CD4-positive, alpha-beta T cell (primary cell): Measurements from ENCODE around the gene MT1X. TPM values are rescaled to one million over a fixed set of nuclear protein-coding genes. Genes with fewer than 3 reads are reported as not detected.

Experiments
- ATAC-seq: fragments of 200-7000 bp; cut with Tn5 transposase; one replicate; pipeline ENCODE4 v1.10.0; 2022; ENCODE audit warnings: mild to moderate bottlenecking; ENCODE audit not compliant: poor library complexity
- CTCF ChIA-PET: fragments of 350-600 bp; sonication (Branson Sonifier 250); formaldehyde crosslinking; loops from one replicate; lab custom pipeline; 2021; ENCODE audit warnings: antibody characterized with exemption, inconsistent platforms; lab: Charles Lee
- POLR2A ChIA-PET: fragments of 350-600 bp; sonication (Branson Sonifier 250); formaldehyde crosslinking; loops from one replicate; lab custom pipeline; 2021; ENCODE audit warnings: antibody characterized with exemption, inconsistent platforms; lab: Charles Lee
- DNase-seq, 14 experiments: peaks; one replicate each; pipeline ENCODE4 v3.0.0-alpha.2; 2013 to 2020; ENCODE audit warnings: mixed read lengths in 2 of 14
- H3K27ac ChIP-seq, 2 donors: one replicate each; pipeline versions ENCODE4 v1.5.1 to v1.7.0; 2013; ENCODE audit warnings: low read length in 2 of 2, low read depth in 1 of 2, mild to moderate bottlenecking in 1 of 2
- H3K27me3 ChIP-seq, 2 experiments: 1 replicate in 1 of 2; 2 replicates in 1 of 2; pipeline versions ENCODE4 v1.6.1 to v1.7.0; 2013; ENCODE audit warnings: low read length in 2 of 2, control low read depth in 1 of 2, mild to moderate bottlenecking in 1 of 2, moderate library complexity in 1 of 2; ENCODE audit not compliant: insufficient read depth in 2 of 2, control insufficient read depth in 1 of 2
- H3K36me3 ChIP-seq: one replicate; pipeline ENCODE4 v1.6.1; 2013; ENCODE audit warnings: low read length, control low read depth; ENCODE audit not compliant: insufficient read depth
- H3K4me1 ChIP-seq: one replicate; pipeline ENCODE4 v1.6.1; 2013; ENCODE audit warnings: low read length, control low read depth; ENCODE audit not compliant: insufficient read depth
- H3K4me3 ChIP-seq: one replicate; pipeline ENCODE4 v1.5.1; 2013; ENCODE audit warnings: mild to moderate bottlenecking, low read length, moderate library complexity
- H3K9me3 ChIP-seq, 2 experiments: 1 replicate in 1 of 2; 2 replicates in 1 of 2; pipeline versions ENCODE4 v1.6.1 to v1.7.0; 2013; ENCODE audit warnings: low read length in 2 of 2, mild to moderate bottlenecking in 2 of 2, control low read depth in 1 of 2, moderate library complexity in 1 of 2; ENCODE audit not compliant: control insufficient read depth in 1 of 2, insufficient read depth in 1 of 2
- H3K27ac Mint-ChIP-seq: one replicate; pipeline ENCODE4 v1.8.0; 2020; ENCODE audit warnings: mixed read lengths
- H3K27me3 Mint-ChIP-seq: one replicate; pipeline ENCODE4 v1.8.0; 2021; ENCODE audit warnings: mixed read lengths
- H3K36me3 Mint-ChIP-seq: one replicate; pipeline ENCODE4 v1.8.0; 2021; ENCODE audit warnings: low read depth, mixed read lengths
- H3K4me1 Mint-ChIP-seq: one replicate; pipeline ENCODE4 v1.8.0; 2021; ENCODE audit warnings: low read depth, mixed read lengths
- H3K4me3 Mint-ChIP-seq: one replicate; pipeline ENCODE4 v1.8.0; 2020; ENCODE audit warnings: mild to moderate bottlenecking, mixed read lengths
- H3K9me3 Mint-ChIP-seq: one replicate; pipeline ENCODE4 v1.8.0; 2020; ENCODE audit warnings: mixed read lengths
- CTCF ChIP-seq: fragments of 200-600 bp; IDR thresholded peaks from one replicate; pipeline ENCODE4 v1.8.0; 2022; ENCODE audit warnings: antibody characterized with exemption, mild to moderate bottlenecking
- intact Hi-C, 2 experiments: fragments of 100-400 bp; cut with DNase I in 1 of 2; cut with micrococcal nuclease in 1 of 2; formaldehyde crosslinking; loops; one replicate each; pipeline versions ENCODE4 v1.15.1 to v1.9.0; 2023 to 2025; cut with DNase I, micrococcal nuclease
- total RNA-seq, 174 experiments: library from RNA in 2 of 174; stranded (reverse) in 2 of 174; gene quantifications; one replicate each; pipeline ENCODE4 v1.2.3 and lab custom pipeline; 2021 to 2026

Gene MT1X
- total RNA-seq, 2 experiments from 2014 or later = 10.9 to 14.1 TPM

- Mint-ChIP-seq H3K36me3 (no peaks in the 10 kb centered on the region), H3K27me3 (no peaks in the 10 kb centered on the region), H3K27ac (no peak overlapping the region), H3K4me3 (no peak overlapping the region), H3K9me3 (no peaks in the 10 kb centered on the region), H3K4me1 (peaks cover 14% of the 10 kb centered on the region)
- intact Hi-C loops = loop anchor here in 1 of 2 experiments (10.0 kb wide), 1 partner anchor 211 kb away; the partner anchor contains the start of gene HERPUD1
- Histone ChIP-seq H3K27me3 (no peaks in the 10 kb centered on the region), H3K36me3 (no peaks in the 10 kb centered on the region), H3K9me3 (no peaks in the 10 kb centered on the region), H3K27ac (no peak overlapping the region), H3K4me3 (no peak overlapping the region), H3K4me1 (peaks cover 5% of the 10 kb centered on the region)
- ChIA-PET POLR2A (no interaction called here), CTCF (interaction anchor here (0.7 kb wide), 1 partner anchor 22 kb away, joined by 3 read pairs; no protein-coding TSS in a partner anchor)
- TF ChIP-seq CTCF = no peak
- DNase-seq = no peak
- no peak for ATAC-seq
Measured at GRCh38 chr16:56724191-56724590, 41.9 kb downstream of the MT1X start.

GRCh38 chr16:56726283-56726682, 44.0 kb downstream of the MT1X start:
- no peak overlapping the region for H3K4me3 ChIP-seq
- H3K4me1 ChIP-seq = peaks cover 19% of the 10 kb centered on the region
- DNase-seq = no peak
- Mint-ChIP-seq H3K36me3 (peaks cover 11% of the 10 kb centered on the region), H3K27ac (no peak overlapping the region), H3K27me3 (no peaks in the 10 kb centered on the region), H3K4me1 (peaks cover 34% of the 10 kb centered on the region), H3K9me3 (no peaks in the 10 kb centered on the region), H3K4me3 (no peak overlapping the region)
- no peaks in the 10 kb centered on the region for H3K36me3 ChIP-seq
- TF ChIP-seq CTCF = no peak
- ATAC-seq = no peak
- intact Hi-C loops = loop anchor here in 1 of 2 experiments (10.0 kb wide), 1 partner anchor 209 kb away; the partner anchor contains the start of gene HERPUD1
- no peaks in the 10 kb centered on the region for H3K9me3 ChIP-seq
- CTCF ChIA-PET = no interaction called here
- no peak overlapping the region for H3K27ac ChIP-seq
- POLR2A ChIA-PET = no interaction called here
- H3K27me3 ChIP-seq = no peaks in the 10 kb centered on the region

DNA sequence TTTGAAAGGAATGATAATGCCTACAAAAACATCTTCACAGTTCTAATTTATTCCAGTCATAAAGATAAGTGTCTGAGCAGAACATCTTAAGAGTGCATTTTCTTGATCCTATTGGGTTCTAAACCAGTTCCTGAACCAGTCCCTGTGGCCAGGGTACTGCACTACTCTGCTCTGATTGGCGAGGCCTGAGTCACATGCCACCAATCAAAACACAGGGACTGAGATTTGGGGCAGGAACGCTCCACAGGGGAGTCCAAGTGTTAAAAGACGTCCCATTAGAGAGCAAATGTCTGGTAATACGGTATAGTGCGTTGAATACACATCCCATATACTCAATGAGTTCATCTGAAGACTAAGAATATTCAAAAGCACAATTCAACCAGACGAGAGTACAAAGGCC, 44.7 kb downstream of the MT1X start:
- no peaks in the 10 kb centered on the region for H3K9me3 Mint-ChIP-seq
- Histone ChIP-seq H3K27ac (no peak overlapping the region), H3K4me1 (peaks cover 20% of the 10 kb centered on the region), H3K36me3 (no peaks in the 10 kb centered on the region), H3K9me3 (no peaks in the 10 kb centered on the region), H3K27me3 (no peaks in the 10 kb centered on the region), H3K4me3 (no peak overlapping the region)
- peaks cover 11% of the 10 kb centered on the region for H3K36me3 Mint-ChIP-seq
- CTCF ChIA-PET = no interaction called here
- DNase-seq (no peak), ATAC-seq (no peak)
- no peak for TF ChIP-seq CTCF
- POLR2A ChIA-PET = no interaction called here
- H3K4me1 Mint-ChIP-seq = peaks cover 34% of the 10 kb centered on the region
- H3K27ac Mint-ChIP-seq = no peak overlapping the region
- H3K4me3 Mint-ChIP-seq = no peak overlapping the region
- no peaks in the 10 kb centered on the region for H3K27me3 Mint-ChIP-seq
- intact Hi-C loops = loop anchor here in 1 of 2 experiments (10.0 kb wide), 1 partner anchor 208 kb away; the partner anchor contains the start of gene HERPUD1
